DND-41 (cell line): ENCODE data around the gene C10orf95.

Experiments used
- CTCF ChIP-seq: IDR thresholded peaks from 2 replicates; pipeline ENCODE4 v1.5.1; 2012; ENCODE audit warnings: borderline replicate concordance, low read length, moderate library complexity, mild to moderate bottlenecking; ENCODE audit not compliant: poor library complexity, severe bottlenecking; ENCODE audit errors: extremely low read depth
- EZH2 ChIP-seq: IDR thresholded peaks from 3 replicates; pipeline ENCODE4 v1.6.1; 2012; ENCODE audit warnings: borderline replicate concordance, low read depth, mild to moderate bottlenecking, moderate library complexity, low read length, inconsistent platforms; ENCODE audit not compliant: severe bottlenecking

DNA sequence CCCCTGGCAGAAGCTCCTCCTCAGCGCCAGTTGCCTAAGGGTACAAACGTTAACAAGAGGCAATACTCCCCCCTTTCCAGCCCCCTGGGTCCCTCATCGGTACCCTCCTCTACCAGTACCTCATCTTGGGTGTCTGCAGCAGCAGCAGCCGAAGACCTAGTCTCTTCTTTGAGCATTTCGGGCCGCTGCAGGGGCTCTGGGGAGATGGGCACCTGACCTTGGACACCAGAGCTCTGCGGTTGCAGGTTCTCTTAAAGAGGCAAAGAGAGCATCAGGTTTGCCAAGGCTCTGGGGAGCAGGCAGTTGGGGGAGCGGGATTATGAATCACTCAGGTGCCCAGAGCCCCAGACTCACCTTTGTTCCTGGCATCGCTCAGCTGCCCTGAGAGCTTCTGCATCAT lies 27.2 kb downstream of the C10orf95 start:
- no peak for TF ChIP-seq CTCF
- TF ChIP-seq EZH2: no peak
